HL-60 (cell line): Measurements from ENCODE around the gene SEPTIN14.
"Not testable (repeated sequence)": the region's sequence is repeated elsewhere in the genome, so short reads cannot be mapped to it uniquely, and the experiment has no call there.

Experiments
- DNase-seq, 2 experiments: peaks; one replicate each; pipeline ENCODE4 v3.0.0-alpha.2; 2010 to 2020; ENCODE audit warnings: low read depth in 1 of 2, low spot score in 1 of 2
- H3K27ac ChIP-seq: fragments of 250-450 bp; sonication (Bioruptor Pico); replicated peaks from 2 replicates; pipeline ENCODE4 v1.5.1; 2020; ENCODE audit warnings: mild to moderate bottlenecking, moderate library complexity
- H3K27me3 ChIP-seq: fragments of 250-450 bp; sonication (Bioruptor Pico); 2 replicates; pipeline ENCODE4 v1.5.1; 2021; ENCODE audit warnings: mild to moderate bottlenecking, moderate library complexity; ENCODE audit not compliant: insufficient read depth, poor library complexity, severe bottlenecking
- H3K4me3 ChIP-seq: replicated peaks from 2 replicates; pipeline ENCODE4 v1.5.1; 2011; ENCODE audit warnings: mild to moderate bottlenecking, control low read depth, low read length; ENCODE audit not compliant: insufficient read depth
- CTCF ChIP-seq: IDR thresholded peaks from one replicate; pipeline ENCODE4 v1.5.1; 2011; ENCODE audit warnings: low read length, control low read depth, inconsistent platforms; ENCODE audit not compliant: insufficient read depth
- GABPA ChIP-seq: IDR thresholded peaks from 2 replicates; pipeline ENCODE4 v1.6.1; 2012; ENCODE audit warnings: low read depth
- POLR2AphosphoS5 ChIP-seq: IDR thresholded peaks from 2 replicates; pipeline ENCODE4 v1.6.1; 2012; ENCODE audit warnings: low read depth
- REST ChIP-seq: IDR thresholded peaks from 2 replicates; pipeline ENCODE4 v1.6.1; 2012; ENCODE audit warnings: low read depth; ENCODE audit not compliant: insufficient replicate concordance
- SPI1 ChIP-seq: IDR thresholded peaks from 2 replicates; pipeline ENCODE4 v1.6.1; 2012; ENCODE audit warnings: low read depth, mild to moderate bottlenecking, borderline replicate concordance

The SEPTIN14 gene

GRCh38 chr7:55787796-55788195 is 74.8 kb downstream of the SEPTIN14 start:
- Histone ChIP-seq H3K27ac (no peak overlapping the region), H3K4me3 (no peak overlapping the region), H3K27me3 (no peaks in the 10 kb centered on the region)
- TF ChIP-seq REST (no peak), CTCF (no peak), SPI1 (no peak), POLR2AphosphoS5 (no peak), GABPA (no peak)
- DNase-seq: no peak

GRCh38 chr7:55786901-55787300 is 75.7 kb downstream of the SEPTIN14 start:
- H3K27me3 ChIP-seq: no peaks in the 10 kb centered on the region
- DNase-seq: no peak
- H3K4me3 ChIP-seq: no peak overlapping the region
- no peak for TF ChIP-seq GABPA
- no peak for TF ChIP-seq POLR2AphosphoS5
- TF ChIP-seq REST: no peak
- no peak for TF ChIP-seq CTCF
- TF ChIP-seq SPI1: no peak
- no peak overlapping the region for H3K27ac ChIP-seq

GRCh38 chr7:55785444-55785843 is 77.1 kb downstream of the SEPTIN14 start:
- not testable (repeated sequence) for DNase-seq, H3K27ac ChIP-seq, H3K27me3 ChIP-seq, H3K4me3 ChIP-seq

GRCh38 chr7:55784151-55784550 is 78.4 kb downstream of the SEPTIN14 start:
- no peaks in the 10 kb centered on the region for H3K27me3 ChIP-seq
- TF ChIP-seq REST (no peak), SPI1 (no peak), POLR2AphosphoS5 (no peak), CTCF (no peak), GABPA (no peak)
- H3K4me3 ChIP-seq: no peak overlapping the region
- DNase-seq: no peak
- H3K27ac ChIP-seq: no peak overlapping the region
